HG03097 (cell line): Measurements from ENCODE around the gene TENM3.
"Not testable (repeated sequence)": the region's sequence is repeated elsewhere in the genome, so short reads cannot be mapped to it uniquely, and the experiment has no call there.

ENCODE experiments used
- ATAC-seq: cut with Tn5 transposase; IDR thresholded peaks from one replicate; pipeline ENCODE4 v1.9.1; 2021; ENCODE audit not compliant: unreplicated experiment, low FRiP score

TENM3 gene

GRCh38 chr4:182243204-182243603 lies at the start of gene TENM3:
TENM3 (plus strand) TSS chr4:182243402; CDS start chr4:182324021, 80,619 bp downstream.
- not testable (repeated sequence) for ATAC-seq

- no peak for ATAC-seq
These were observed 48.9 kb upstream of the TENM3 start for GRCh38 chr4:182194091-182194824.

- ATAC-seq = no peak
These were observed 45.6 kb upstream of the TENM3 start for GRCh38 chr4:182197611-182198010.

- ATAC-seq = no peak
These were observed 41.3 kb upstream of the TENM3 start for GRCh38 chr4:182201871-182202270.

- ATAC-seq = no peak
These were observed 40.6 kb upstream of the TENM3 start for GRCh38 chr4:182202650-182203049.

GRCh38 chr4:182203872-182204411 lies 39.3 kb upstream of the TENM3 start:
- no peak for ATAC-seq

- no peak for ATAC-seq
These were observed 37.9 kb upstream of the TENM3 start for GRCh38 chr4:182205306-182205705.

GRCh38 chr4:182206266-182206665 lies 36.9 kb upstream of the TENM3 start:
- no peak for ATAC-seq

- ATAC-seq = no peak
These were observed 36.3 kb upstream of the TENM3 start for GRCh38 chr4:182206916-182207315.

GRCh38 chr4:182207830-182208396 lies 35.3 kb upstream of the TENM3 start:
- no peak for ATAC-seq

GRCh38 chr4:182208526-182209050 lies 34.6 kb upstream of the TENM3 start:
- no peak for ATAC-seq

GRCh38 chr4:182212211-182212761 lies 30.9 kb upstream of the TENM3 start:
- ATAC-seq = no peak

- no peak for ATAC-seq
These were observed 30.2 kb upstream of the TENM3 start for GRCh38 chr4:182213004-182213403.

GRCh38 chr4:182215148-182215547 lies 28.1 kb upstream of the TENM3 start:
- no peak for ATAC-seq

- no peak for ATAC-seq
These were observed 27.2 kb upstream of the TENM3 start for GRCh38 chr4:182216005-182216404.

- no peak for ATAC-seq
These were observed 23.7 kb upstream of the TENM3 start for GRCh38 chr4:182219411-182220056.

GRCh38 chr4:182221987-182222386 lies 21.2 kb upstream of the TENM3 start:
- no peak for ATAC-seq

- no peak for ATAC-seq
These were observed 20.4 kb upstream of the TENM3 start for GRCh38 chr4:182222766-182223165.

- no peak for ATAC-seq
These were observed 19.5 kb upstream of the TENM3 start for GRCh38 chr4:182223708-182224107.

GRCh38 chr4:182224192-182224850 lies 18.9 kb upstream of the TENM3 start:
- no peak for ATAC-seq
